ENCODE results near the gene UBN1.

The UBN1 gene, protein sequence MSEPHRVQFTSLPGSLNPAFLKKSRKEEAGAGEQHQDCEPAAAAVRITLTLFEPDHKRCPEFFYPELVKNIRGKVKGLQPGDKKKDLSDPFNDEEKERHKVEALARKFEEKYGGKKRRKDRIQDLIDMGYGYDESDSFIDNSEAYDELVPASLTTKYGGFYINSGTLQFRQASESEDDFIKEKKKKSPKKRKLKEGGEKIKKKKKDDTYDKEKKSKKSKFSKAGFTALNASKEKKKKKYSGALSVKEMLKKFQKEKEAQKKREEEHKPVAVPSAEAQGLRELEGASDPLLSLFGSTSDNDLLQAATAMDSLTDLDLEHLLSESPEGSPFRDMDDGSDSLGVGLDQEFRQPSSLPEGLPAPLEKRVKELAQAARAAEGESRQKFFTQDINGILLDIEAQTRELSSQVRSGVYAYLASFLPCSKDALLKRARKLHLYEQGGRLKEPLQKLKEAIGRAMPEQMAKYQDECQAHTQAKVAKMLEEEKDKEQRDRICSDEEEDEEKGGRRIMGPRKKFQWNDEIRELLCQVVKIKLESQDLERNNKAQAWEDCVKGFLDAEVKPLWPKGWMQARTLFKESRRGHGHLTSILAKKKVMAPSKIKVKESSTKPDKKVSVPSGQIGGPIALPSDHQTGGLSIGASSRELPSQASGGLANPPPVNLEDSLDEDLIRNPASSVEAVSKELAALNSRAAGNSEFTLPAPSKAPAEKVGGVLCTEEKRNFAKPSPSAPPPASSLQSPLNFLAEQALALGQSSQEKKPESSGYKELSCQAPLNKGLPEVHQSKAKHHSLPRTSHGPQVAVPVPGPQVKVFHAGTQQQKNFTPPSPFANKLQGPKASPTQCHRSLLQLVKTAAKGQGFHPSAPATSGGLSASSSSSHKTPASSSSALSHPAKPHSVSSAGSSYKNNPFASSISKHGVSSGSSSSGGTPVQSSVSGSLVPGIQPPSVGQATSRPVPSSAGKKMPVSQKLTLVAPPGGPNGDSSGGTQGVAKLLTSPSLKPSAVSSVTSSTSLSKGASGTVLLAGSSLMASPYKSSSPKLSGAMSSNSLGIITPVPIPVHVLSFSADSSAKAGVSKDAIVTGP (N-terminal part only)

DNA sequence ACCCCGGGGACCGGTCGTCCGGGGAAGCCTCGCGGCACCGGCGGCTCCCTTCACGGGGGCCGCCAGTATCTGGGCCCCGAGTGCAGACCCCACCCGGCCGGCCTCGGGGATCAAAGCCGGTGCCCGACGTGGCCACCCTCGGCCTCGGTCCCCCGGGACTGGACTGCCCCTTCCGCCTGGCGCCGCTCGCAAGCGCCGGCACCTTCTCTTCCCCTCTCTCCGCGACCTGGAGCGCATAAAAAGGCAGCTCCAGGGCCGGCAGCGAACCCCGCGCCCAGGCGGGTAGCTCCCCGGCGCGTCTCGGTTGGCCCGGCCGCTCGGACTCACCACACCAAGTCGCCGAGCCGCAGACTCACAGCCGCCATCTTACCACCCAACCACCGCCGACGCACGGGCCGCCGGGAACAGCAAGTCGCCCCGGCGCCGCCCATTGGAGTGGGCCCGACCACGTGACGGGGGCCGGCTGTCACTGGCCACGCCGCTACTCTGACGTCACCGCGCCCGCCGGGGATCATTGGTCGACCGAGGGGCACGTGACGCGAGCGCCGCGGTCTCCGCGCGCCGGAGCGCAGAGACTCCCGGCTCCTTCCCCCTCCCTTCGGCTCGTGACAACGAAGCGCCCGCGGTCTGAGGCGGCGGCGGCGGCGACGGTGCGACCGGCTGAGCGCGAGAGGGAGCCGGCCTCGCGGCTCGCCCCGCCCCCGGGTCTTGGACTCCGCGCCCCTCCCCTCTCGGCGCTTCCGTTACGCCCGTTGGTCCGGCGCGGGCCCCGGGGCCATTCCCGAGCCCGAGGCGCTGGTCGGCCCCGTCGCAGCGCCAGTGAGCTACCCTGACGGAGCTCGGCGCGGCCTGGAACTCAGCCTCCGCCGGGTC, at the start of gene UBN1, which contains the start of gene GLYR1:
TSS of gene UBN1 (plus strand) at position 581 of the 873 bp plus-strand sequence. CDS start 5,437 bp downstream, outside the sequence.
TSS of gene GLYR1 (minus strand) at position 388 of the 873 bp plus-strand sequence. CDS start at position 365, 23 bp downstream.
- intact Hi-C loops (cut with DNase I): loop anchor here (2.0 to 10.0 kb wide), 5 partner anchors 44 to 188 kb away; partner anchors contain the start of genes NAGPA, NUDT16L1, ROGDI and SEC14L5
- DNase-seq: peak; percentile 98 to 100 (median 98)

DNA sequence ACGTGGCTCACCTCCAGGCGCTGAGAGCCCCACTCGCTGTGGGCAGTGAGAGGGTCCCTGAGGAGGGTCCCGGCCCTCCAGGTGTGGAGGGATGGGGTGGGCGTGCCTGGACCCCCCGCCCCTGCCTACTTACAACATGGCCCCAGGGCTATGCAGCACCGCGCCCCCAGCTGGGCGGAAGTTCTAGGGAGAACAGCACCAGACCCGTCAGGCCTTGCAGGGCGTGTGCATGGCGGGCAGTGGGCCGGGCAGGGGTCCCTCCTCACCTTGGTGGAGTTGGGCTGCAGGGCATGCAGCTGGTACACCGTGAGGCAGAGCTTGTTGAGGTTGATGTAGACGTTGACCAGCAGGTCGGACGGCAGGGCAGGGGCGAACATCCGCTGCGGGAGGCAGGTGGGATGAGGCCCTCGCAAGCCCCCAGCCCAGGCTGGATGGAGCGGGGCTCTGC, 49.5 kb upstream of the UBN1 start:
- intact Hi-C loops (cut with DNase I): no loop called here
- peak in 2 of 10 donors; percentile 57 to 83 for DNase-seq

DNA sequence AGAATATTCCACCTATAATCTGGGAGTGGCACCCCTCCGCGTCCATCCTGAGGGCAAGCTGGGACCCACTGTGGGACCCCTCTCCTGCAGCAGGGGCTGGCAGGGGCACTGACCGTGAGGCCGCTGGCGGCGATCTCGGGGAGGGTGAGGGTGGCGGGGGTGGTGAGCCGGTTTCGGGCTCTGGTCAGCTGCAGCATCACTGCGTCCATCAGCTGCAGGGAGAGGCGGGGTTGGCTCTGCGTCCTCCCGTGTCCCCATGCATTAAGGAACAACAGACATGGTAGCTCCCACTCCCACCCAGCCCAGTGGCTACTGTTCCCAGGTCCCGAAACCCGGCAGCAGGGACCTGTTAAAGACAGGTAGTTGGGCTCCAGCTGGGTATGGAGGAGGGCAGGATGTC, 48.8 kb upstream of the UBN1 start:
- intact Hi-C loops (cut with DNase I): no loop called here
- DNase-seq: peak in 2 of 10 donors; percentile 67 to 79

DNA sequence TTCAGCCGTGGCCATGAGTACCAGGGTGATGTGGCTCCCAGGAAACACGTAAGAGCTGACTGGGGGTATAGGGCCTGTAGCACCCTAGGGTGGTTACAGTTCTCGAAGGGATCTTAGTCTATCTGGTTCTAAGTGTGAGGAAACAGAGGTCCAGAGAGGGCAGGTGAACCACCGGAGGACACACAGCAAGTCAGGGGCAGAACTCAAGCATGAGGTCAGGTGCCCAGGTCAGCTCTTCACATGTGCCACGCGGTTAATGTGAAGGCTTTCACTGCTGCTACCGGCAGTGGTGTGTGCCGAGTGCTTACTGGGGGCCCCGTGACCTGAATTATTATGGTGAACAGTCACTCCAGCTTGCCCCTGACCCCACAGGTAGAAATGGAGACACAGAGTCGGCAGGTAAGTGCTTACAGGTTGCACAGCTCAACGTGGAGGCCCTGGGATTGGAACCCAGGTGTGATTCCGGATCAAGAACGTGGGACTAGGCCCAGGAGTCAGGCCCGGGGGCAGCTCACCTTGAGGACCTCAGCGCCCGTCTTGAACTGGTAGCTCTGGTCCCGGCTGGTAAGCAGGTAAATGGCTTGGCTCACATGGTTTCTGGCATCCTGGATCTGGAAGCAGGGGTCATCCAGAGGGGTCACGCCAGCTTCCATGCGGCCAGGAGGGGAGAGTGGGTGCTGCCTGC, 48.0 kb upstream of the UBN1 start:
- DNase-seq: peak in 2 of 10 donors; percentile 58 to 66
- intact Hi-C loops (cut with DNase I): no loop called here

- intact Hi-C loops (cut with DNase I): loop anchor here (1.0 to 5.0 kb wide), 3 partner anchors 33 to 157 kb away; partner anchors contain the start of genes NUDT16L1, SEC14L5 and ZNF500
- peak; percentile 74 to 99 (median 82) for DNase-seq
Observed at GRCh38 chr16:4800290-4801041, 46.8 kb upstream of the UBN1 start.

GRCh38 chr16:4801051-4801961, 46.0 kb upstream of the UBN1 start:
- peak in 2 of 10 donors; percentile 30 to 79 for DNase-seq
- intact Hi-C loops (cut with DNase I): loop anchor here (5.0 kb wide), 2 partner anchors 109 to 156 kb away; partner anchors contain the start of genes NUDT16L1 and SEC14L5

DNA sequence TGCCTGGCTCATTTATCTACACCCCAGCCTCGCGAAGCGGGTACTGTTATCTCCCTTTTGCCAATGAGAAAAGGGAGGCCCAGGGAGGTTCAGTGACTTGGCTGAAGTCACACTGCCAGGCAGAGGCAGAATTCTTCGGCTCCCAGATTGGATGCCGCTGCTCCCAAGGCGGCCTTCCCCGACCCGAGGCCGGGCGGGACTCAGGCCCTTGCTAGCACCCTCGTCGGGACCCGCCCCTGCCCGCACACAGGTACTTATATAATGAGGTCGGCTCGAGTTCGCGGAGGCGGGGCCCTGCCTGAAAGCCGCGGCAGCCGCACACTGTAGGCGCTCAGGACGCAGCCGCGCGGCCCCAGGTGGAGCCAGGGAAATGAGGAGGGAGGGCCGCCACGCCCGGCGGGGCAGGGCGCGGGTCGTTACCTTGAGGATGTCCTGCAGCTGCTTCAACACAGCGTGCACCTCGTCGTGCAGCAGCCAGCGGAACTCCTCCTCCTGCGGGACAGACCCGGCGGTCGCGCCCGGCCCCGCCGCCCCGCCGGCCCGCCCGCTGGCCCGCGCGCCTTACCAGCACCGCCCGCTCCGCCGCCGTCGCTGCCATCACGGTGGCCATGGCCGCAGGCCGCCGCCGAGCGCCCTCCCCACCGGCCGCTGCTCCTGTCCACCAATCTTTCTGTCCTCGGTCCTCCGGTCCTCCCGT, 45.2 kb upstream of the UBN1 start, which contains the start of gene ROGDI:
TSS of gene ROGDI (minus strand) at position 672 of the 697 bp plus-strand sequence. CDS start at position 610, 62 bp downstream.
- DNase-seq: peak; percentile 39 to 95 (median 73)
- intact Hi-C loops (cut with DNase I): loop anchor here (1.0 to 5.0 kb wide), 4 partner anchors 45 to 155 kb away; partner anchors contain the start of genes ANKS3, DNAAF8, GLYR1 and NUDT16L1

DNA sequence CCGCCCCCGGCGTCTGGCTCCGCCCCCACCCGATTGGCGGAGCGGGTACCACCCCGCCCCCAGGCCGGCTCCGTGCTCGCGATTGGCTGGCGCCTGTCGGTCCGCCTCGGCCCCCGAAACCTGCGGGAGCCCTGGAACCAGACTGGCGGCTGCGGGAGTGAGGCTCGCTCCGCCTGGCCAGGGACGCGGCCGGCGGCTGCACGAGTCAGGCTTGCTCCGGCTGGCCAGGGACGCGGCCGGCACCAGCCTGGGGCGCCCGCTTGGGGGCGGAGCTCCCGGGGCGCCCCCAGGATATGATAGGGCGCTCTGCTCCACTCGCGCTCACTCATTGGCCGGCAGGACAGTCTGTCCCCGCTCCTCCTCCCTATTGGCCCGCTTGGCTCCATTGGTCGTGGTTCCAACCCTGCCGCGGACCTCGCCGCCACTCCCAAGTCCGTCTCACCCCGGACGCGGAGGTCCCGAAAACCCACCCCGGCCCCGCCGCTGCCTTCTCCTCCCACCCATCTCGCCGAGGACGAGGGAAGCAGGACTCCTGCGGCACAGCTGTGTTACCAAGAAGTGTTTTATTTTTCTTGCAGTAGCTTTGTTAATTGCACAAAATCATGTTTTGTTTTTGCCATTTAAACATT, 44.5 kb upstream of the UBN1 start:
- peak; percentile 89 to 99 (median 93) for DNase-seq
- intact Hi-C loops (cut with DNase I): loop anchor here (1.0 to 5.0 kb wide), 4 partner anchors 44 to 155 kb away; partner anchors contain the start of genes ANKS3, DNAAF8, GLYR1 and NUDT16L1

DNA sequence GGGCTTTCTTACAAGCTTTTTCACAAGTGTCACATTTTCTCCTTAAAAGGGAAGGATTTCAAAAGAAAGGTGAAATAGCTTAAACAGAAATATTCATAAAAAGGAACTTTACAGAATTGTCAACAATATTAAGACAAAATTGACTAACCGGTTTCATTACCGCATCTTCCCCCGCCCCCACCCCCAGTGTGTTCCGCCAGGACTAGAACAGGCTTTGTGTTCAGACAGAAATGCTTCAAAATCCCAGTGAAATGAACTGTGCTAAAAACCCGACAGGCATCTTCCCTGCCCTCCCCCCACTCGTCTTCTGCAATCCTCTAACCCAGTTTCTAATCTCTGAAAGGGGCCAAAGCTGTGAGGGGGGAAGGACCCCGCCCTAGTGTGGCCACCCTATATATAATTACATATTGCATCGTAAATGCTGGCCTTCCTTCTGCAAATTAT, 43.9 kb upstream of the UBN1 start:
- no peak for DNase-seq
- intact Hi-C loops (cut with DNase I): loop anchor here (2.0 to 5.0 kb wide), 3 partner anchors 43 to 154 kb away; partner anchors contain the start of genes GLYR1, NUDT16L1, SEC14L5 and UBN1

GRCh38 chr16:4803898-4804762, 43.2 kb upstream of the UBN1 start:
- peak in 1 of 10 donors; percentile 83 for DNase-seq
- intact Hi-C loops (cut with DNase I): loop anchor here (2.0 to 5.0 kb wide), 3 partner anchors 43 to 153 kb away; partner anchors contain the start of genes GLYR1, NUDT16L1, SEC14L5 and UBN1

DNA sequence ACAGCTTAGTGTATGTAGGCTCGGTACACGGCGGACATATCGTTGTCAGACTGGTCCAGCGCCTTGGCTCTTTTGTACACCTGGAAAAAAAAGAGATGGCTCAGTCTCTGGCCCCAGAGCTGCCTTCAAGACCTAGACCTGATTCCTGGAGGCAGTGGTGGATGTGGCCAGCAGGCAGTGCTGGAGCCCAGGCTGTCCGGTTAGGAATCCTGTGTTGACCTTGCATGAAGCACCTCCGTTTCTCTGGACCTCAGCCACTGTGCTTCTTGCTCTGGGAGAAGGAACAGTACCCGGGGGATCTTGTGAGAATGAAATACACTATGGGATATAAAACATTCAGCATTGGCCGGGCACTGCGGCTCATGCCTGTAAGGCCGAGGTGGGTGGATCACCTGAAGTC, 42.0 kb upstream of the UBN1 start:
- intact Hi-C loops (cut with DNase I): no loop called here
- peak in 2 of 10 donors; percentile 33 to 61 for DNase-seq

- intact Hi-C loops (cut with DNase I): no loop called here
- DNase-seq: peak in 1 of 10 donors; percentile 27
Observed at GRCh38 chr16:4806280-4806679, 41.0 kb upstream of the UBN1 start.

- DNase-seq: no peak
- intact Hi-C loops (cut with DNase I): no loop called here
Observed at GRCh38 chr16:4811242-4811641, 36.0 kb upstream of the UBN1 start.

DNA sequence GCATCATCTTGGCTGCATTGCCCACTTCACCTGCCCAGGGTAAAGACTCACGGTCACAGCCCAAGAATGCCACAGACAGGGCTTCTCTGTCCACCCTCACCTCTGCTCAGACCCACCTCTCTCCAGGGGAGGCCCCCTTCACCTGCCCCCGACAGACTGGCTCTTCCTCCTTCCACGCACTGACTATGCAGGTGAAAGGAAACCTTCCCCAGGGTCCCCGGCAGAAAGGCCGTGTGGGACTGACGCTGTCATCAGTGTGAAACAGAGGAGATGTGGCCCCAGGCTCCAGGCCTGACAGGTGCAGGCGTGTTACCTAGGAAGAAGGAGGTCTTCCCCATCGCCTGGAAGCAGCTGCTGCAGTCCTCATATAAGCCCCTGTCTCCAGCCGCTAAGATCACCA, 35.5 kb upstream of the UBN1 start:
- DNase-seq: peak in 1 of 10 donors; percentile 74
- intact Hi-C loops (cut with DNase I): no loop called here
